Brain microvascular endothelial cell (primary cell): ENCODE measurements around the gene CDK13.
"Not testable (repeated sequence)": the region's sequence is repeated elsewhere in the genome, so short reads cannot be mapped to it uniquely, and the experiment has no call there.

ENCODE experiments used
- DNase-seq: peaks from one replicate; pipeline ENCODE4 v3.0.0-alpha.2; 2020
- H3K27ac ChIP-seq: fragments of 250-450 bp; sonication (Bioruptor Pico); 2 replicates; pipeline ENCODE4 v1.5.1; 2020; ENCODE audit warnings: mild to moderate bottlenecking, moderate library complexity
- H3K27me3 ChIP-seq: fragments of 250-450 bp; sonication (Bioruptor Pico); replicated peaks from 2 replicates; pipeline ENCODE4 v1.5.1; 2020; ENCODE audit warnings: mild to moderate bottlenecking
- H3K36me3 ChIP-seq: fragments of 250-450 bp; sonication (Bioruptor Pico); replicated peaks from 2 replicates; pipeline ENCODE4 v1.5.1; 2020; ENCODE audit warnings: mild to moderate bottlenecking
- H3K4me3 ChIP-seq: 2 replicates; pipeline ENCODE4 v1.5.1; 2011; ENCODE audit warnings: low read depth, mild to moderate bottlenecking, control low read depth, low read length, moderate library complexity
- CTCF ChIP-seq: IDR thresholded peaks from 2 replicates; pipeline ENCODE4 v1.5.1; 2011; ENCODE audit warnings: low read depth, mild to moderate bottlenecking, moderate library complexity, low read length, control low read depth, inconsistent platforms; ENCODE audit errors: missing control alignments
- in situ Hi-C: cut with HindIII; loops from 2 replicates; pipeline ENCODE4 v1.10.0; 2017; ENCODE audit warnings: low sequenced_read_pairs, low pct_ligation_motif_present

CDK13 gene

GRCh38 chr7:40105879-40106473 lies 155.9 kb downstream of the CDK13 start:
- Histone ChIP-seq H3K27me3 (no peaks in the 10 kb centered on the region), H3K4me3 (no peak overlapping the region), H3K36me3 (no peaks in the 10 kb centered on the region), H3K27ac (no peak overlapping the region)
- no peak for TF ChIP-seq CTCF
- DNase-seq = no peak
- in situ Hi-C loops = no loop called here

GRCh38 chr7:40115936-40116335 lies 165.9 kb downstream of the CDK13 start:
- Histone ChIP-seq H3K27me3 (no peaks in the 10 kb centered on the region), H3K4me3 (no peak overlapping the region), H3K27ac (no peak overlapping the region), H3K36me3 (no peaks in the 10 kb centered on the region)
- DNase-seq = no peak
- in situ Hi-C loops = no loop called here
- TF ChIP-seq CTCF = no peak

- H3K27ac ChIP-seq, DNase-seq, in situ Hi-C loops, H3K27me3 ChIP-seq, H3K36me3 ChIP-seq, H3K4me3 ChIP-seq: not testable (repeated sequence)
Observed at GRCh38 chr7:40117199-40117598, 167.1 kb downstream of the CDK13 start.

- H3K4me3 ChIP-seq, H3K27ac ChIP-seq, H3K36me3 ChIP-seq, DNase-seq, in situ Hi-C loops, H3K27me3 ChIP-seq: not testable (repeated sequence)
Observed at GRCh38 chr7:40118201-40118600, 168.1 kb downstream of the CDK13 start.

- in situ Hi-C loops = no loop called here
- Histone ChIP-seq H3K27me3 (no peaks in the 10 kb centered on the region), H3K27ac (no peak overlapping the region), H3K4me3 (no peak overlapping the region), H3K36me3 (no peaks in the 10 kb centered on the region)
- TF ChIP-seq CTCF = no peak
- DNase-seq = no peak
Observed at GRCh38 chr7:40120020-40120419, 170.0 kb downstream of the CDK13 start.

GRCh38 chr7:40122100-40122939 lies 172.3 kb downstream of the CDK13 start:
- H3K27me3 ChIP-seq, DNase-seq, in situ Hi-C loops, H3K36me3 ChIP-seq, H3K4me3 ChIP-seq, H3K27ac ChIP-seq: not testable (repeated sequence)

GRCh38 chr7:40122940-40123254 lies 172.8 kb downstream of the CDK13 start:
- Histone ChIP-seq H3K4me3 (no peak overlapping the region), H3K27me3 (no peaks in the 10 kb centered on the region), H3K27ac (no peak overlapping the region), H3K36me3 (no peaks in the 10 kb centered on the region)
- no peak for DNase-seq
- TF ChIP-seq CTCF = no peak
- in situ Hi-C loops = no loop called here
